T47D (cell line): ENCODE measurements around the gene ERFE.
"Not testable (repeated sequence)": the region's sequence is repeated elsewhere in the genome, so short reads cannot be mapped to it uniquely, and the experiment has no call there.

Experiments used
- DNase-seq, 2 experiments: peaks; one replicate each; pipeline versions ENCODE4 v3.0.0 to v3.0.0-alpha.2; 2011 to 2012; ENCODE audit warnings: low read depth in 1 of 2, low spot score in 1 of 2
- JUND ChIP-seq: IDR thresholded peaks from 2 replicates; pipeline ENCODE4 v1.6.1; 2012; ENCODE audit warnings: low read depth
- in situ Hi-C: cut with HindIII; loops from 2 replicates; pipeline ENCODE4 v1.10.0; 2016; ENCODE audit warnings: low sequenced_read_pairs, low pct_unique_long_range_greater_than_20kb

The ERFE gene

DNA sequence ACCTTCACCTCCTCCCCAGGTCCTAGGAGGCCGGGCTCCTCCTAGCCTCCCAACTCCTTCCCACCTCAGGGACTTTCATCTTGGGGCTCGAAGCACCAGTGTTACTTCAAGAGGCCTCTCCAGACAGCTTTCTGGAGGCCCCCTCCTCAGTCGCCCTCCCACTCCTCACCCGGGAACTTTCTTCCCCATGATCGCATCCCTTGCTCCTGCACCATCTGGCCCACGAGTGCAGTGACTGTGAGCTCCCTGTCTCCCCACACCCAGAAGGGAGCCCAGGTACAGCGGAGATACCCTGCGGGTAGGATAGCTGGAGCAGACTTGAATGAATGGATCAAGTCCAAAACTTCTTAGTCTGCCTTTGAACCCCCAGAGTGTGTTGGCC is 6.1 kb downstream of the ERFE start:
- TF ChIP-seq JUND = no peak
- no peak for DNase-seq
- in situ Hi-C loops = no loop called here

DNA sequence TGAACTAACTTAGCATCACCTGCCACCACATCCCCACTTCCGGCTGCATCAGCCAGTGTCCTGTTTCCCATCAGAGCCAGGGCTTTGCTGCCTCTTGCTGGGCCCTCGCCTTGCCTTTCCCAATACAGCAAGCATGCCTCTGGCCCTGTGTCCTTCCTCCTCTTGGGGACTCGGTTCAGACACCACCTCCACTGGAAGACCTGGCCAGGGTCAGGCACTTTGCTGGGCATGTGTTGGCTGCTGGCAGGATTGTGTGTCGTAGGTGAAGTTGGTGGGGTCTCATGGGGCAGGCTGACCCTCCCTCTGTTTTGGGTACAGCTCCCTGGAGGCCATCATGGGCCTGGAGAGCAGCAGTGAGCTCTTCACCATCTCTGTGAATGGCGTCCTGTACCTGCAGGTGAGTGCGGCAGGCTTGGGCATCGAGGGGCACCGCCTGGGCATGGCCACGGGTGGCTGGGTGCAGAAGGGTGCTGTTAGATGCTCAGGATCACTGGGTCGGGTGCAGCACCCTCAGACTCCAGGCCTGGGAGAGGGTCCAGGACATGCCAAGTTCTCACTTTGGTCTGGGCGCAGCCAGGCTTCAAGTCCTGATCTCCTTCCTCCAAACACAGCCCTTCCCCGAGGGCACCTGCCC is 6.6 kb downstream of the ERFE start:
- DNase-seq = no peak
- TF ChIP-seq JUND = no peak
- in situ Hi-C loops = no loop called here

DNA sequence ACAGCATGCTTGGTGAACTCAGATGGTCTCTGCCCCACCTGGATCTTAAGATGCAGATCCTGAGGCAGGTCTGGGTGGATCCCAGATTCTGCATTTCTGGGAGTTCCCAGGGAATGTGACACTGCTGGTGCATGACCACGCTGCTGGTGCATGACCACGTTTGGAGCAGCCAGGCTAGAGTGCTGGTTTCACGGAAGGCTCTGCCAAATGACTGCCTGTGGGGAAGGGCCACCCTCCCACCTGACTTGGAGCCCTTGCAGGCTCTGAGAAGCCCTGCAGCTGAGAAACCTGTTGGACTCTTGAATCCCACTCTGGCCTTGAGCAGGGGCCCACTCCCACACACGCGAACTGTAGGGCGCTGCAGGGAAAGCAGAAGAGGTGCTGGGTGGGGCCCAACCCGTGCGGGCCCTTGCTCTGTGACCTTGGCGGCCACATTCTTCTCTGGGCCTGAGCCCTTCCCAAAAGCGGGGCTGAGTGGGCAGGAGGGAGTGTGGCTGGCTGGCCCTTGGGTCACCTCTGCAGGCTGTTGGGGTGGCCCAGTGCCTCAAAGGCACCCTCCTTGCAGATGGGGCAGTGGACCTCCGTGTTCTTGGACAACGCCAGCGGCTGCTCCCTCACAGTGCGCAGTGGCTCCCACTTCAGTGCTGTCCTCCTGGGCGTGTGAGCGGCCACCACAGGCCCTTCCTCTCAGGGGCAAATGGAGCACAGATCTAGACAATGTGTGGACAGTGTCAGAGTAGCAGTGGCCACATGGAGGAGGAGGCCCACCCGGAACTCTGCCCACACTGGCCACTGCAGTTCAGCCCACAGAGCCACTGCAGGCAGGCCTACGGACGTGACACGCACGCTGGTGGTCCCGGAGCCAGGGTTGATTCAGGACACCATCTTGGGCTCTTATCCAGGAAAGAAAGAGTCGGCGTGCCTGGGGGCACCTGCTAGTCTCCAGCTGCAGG is 7.9 kb downstream of the ERFE start:
- in situ Hi-C loops = no loop called here
- TF ChIP-seq JUND = no peak
- DNase-seq = no peak

DNA sequence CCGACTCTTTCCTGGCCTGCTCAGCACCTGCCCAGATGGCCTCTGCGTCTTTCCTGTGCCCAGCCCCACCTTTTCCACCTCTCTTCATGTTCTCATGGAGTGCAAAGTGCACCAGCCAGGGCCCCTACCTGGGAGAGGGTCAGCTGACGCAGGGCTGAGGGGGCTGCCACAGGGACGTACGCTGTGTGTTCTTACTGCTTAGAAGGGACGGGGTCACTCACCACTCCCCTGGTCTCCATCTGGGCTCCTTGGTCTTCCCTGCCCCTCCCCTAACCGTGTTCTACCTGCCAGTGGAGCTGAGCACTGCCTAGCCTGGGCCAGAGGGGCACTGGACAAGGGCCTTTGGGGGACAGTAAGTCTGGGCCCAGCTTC is 8.6 kb downstream of the ERFE start:
- in situ Hi-C loops = no loop called here
- no peak for TF ChIP-seq JUND

DNA sequence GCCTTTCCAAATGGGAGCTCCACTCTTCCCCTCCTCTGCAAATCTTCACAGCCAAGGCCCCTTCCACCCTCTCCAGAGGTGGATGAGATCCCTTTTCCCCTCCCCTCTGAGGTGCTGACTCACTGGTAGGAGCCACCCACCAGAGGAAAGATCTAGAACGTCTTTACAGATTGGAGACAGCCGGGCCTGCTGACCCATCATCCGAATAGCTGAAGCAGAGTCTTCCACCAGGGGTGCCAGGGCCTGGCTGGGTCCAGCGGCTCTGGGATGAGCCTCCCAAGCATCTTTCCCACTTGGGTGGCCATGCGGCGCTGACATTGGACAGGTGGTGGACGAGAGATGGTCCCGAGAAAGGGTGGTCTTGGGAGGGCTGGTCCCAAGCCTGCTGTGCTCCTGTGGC is 9.0 kb downstream of the ERFE start:
- TF ChIP-seq JUND = no peak
- in situ Hi-C loops = no loop called here
- DNase-seq = no peak

More for the DNA sequence above, 8.6 kb downstream of the ERFE start:
- DNase-seq = no peak

DNA sequence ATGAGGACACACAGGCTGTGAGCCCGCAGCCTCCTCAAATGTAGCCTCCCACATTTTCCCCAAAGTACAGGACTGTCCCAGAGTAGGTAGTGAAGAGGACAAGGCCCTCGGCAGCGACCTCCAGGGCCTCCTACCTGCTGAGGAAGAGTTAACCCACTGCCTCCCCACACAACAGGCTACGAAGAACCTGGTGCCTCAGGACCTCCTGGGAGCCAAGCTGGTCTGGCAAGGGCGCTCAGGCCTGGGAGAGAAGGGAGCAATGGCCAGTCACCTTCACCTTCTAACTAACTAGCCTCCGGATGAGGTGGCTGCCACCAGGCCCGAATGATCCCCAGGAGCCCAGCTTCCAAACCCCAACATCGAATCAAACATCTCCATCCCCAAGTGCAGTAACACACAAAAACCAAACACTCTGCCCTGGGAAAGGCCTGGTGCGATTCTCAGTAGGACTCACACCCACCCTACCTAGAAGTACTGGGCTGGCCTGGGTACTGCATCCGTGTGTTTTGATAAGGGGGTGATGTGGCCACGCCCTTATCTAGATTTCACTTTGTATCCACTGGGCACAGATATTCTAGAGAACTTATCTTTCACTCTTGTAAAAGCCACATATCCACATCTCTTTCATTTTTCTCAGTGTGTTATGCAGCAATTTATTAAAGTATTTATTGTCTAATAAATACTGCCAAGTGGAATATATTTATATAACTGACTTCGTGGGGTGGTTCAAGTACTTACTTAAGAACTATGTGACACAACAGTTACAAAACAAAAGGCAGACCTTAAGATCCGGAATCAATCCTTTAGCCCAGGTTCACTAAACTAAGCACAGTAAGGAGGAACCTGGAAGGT is 9.7 kb downstream of the ERFE start:
- in situ Hi-C loops = no loop called here
- DNase-seq = no peak
- no peak for TF ChIP-seq JUND

DNA sequence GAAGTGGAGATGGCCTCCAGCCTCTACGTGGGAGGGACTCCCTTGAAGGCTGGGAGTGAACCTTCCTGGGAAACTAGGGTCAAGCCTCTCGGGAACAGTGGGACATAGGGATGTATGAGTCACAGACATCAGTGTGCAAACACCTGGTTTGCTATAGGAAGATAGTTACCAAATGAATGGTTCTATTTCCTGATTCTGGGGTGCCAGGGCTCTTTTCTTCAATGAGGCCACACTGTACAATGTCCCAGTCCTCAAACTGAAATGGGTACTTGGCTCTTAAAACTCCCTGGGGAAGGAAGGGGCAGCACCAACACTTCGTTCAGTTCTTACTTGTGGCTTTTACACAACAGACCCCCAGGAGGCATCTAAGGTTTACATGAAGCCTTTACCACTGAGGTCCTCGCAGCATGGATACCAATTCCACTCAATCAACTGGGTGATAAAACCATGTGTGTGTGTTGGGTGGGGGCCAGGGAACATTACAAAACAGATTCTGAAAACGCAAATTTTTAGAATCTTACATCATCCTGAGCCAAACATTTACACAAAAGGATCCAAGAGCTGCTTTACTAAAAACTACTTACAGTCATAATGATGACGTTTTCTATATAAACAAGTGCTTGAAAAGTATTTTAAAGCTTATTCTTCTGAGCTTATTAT is 10.4 kb downstream of the ERFE start:
- TF ChIP-seq JUND = no peak
- in situ Hi-C loops = no loop called here
- no peak for DNase-seq

DNA sequence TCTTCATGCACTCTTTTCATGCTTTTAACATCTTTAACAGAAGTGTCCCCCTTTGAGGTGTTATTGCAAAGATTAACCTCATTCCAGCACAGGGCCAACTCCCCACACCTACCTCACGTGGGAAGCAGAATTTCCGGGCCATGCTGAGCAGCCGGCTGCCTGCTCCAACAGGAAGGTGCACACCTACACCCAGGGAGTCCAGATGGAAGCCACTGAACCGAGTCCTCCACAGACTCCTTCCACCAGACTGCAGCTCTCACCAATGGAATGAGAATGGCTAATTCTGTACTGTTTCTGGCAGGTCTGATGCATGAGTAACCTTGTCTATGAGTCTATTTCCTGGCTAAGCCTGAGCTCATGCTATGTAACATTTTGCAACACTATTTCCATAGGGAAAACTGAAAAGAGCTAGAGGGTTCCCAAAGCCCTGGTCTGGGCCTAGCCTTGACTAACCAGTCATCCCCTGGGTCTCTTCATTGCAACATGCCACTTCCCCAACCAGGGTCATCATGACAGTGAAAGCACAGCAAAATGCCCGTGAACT is 11.0 kb downstream of the ERFE start:
- DNase-seq = no peak
- no peak for TF ChIP-seq JUND
- in situ Hi-C loops = no loop called here

DNA sequence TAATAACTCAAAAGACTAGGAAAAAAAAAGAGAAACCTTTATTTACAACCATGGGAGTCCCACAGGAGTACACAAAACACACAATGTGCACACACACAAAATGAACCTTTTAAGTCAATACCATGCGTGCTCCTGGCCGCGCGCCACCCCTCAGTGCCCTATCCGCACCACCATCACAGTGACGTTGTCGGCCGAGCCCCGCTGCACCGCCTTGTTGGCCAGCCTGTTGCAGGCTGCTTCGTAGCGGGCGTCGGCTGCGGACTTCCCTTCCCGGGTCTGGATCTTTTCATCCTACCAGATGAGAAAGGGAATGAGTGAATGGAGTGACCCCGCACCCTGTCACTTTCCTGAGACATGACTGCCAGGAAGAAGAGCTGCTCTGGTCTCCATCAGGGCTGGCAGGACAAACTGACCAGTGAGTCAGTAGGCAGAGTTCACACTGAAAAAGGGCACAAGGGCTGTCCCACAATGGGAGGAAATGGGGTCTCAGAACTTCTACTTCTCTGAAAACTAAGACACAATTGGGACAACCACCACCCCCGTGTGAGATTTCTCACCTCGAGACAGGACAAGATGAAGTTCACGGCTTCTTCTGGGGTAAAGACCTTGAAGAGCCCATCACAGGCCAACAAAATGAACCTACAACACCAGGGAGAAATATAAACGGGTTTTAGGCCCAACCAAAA is 11.8 kb downstream of the ERFE start:
- in situ Hi-C loops = no loop called here
- DNase-seq = no peak
- TF ChIP-seq JUND = no peak

DNA sequence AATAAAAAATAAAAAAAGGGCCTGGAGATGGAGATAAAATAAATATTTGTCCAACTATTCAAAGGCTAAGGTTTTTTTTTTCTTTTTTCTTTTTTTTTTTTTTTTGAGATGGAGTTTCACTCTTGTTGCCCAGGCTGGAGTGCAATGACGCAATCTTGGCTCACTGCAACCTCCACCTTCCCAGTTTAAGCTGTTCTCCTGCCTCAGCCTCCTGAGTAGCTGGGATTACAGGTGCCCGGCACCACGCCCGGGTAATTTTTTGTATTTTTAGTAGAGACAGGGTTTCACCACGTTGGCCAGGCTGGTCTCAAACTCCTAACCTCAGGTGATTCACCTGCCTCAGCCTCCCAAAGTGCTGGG is 12.3 kb downstream of the ERFE start:
- DNase-seq, in situ Hi-C loops: not testable (repeated sequence)

DNA sequence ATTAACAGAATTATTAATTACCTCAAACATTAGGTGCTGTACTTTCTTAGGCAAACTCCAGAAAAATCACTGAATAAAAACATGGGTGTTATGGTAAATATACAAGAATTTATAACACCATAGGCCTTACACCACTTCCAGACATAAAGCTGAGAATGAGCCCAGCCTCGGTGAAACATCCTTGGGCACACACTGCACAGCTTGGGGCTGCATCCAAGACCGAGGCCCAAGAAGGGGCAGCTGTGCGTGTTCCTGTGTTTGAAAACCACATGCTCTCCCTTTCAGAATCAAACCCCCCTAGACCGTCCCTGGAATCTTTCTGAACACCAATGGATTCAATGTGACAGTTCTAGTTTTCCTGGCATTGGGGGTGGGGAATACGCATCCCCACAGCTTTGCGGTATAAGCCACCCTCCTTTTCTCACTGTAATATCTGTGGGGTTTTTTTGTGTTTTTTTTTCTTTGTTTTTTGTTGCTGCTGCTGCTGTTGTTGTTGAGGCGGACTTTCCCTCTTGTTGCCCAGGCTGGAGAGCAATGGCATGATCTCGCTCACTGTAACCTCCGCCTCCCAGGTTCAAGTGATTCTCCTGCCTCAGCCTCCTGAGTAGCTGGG is 12.9 kb downstream of the ERFE start:
- in situ Hi-C loops = no loop called here
- no peak for DNase-seq
- TF ChIP-seq JUND = no peak
